T-helper 9 cell (primary cell): ENCODE data around the gene RNU6-8.

ENCODE experiments used
- DNase-seq: peaks from one replicate; pipeline ENCODE4 v3.0.0-alpha.2; 2020

The RNU6-8 gene

DNA sequence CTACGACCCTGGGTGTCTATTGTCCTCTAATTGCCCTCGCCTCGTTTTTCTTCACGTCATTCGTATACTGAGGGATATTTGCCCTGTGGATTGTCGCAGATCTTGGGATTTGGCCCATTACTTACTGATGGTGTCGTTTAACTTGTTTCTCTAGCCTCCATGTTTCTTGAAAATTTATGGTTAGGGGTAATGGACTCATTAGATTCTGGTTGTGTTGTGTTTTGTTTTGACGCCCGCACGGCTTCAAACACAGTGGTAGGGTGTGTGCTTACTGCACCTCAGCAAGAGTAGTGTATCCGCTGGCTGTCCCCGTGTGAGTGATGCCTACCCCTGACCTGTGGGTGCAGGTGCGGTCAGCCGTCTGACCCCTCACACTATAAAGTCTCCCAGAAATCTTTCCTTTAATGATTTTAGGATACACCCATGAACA, 874 bp upstream of the RNU6-8 start:
- peak; percentile 1 for DNase-seq

DNA sequence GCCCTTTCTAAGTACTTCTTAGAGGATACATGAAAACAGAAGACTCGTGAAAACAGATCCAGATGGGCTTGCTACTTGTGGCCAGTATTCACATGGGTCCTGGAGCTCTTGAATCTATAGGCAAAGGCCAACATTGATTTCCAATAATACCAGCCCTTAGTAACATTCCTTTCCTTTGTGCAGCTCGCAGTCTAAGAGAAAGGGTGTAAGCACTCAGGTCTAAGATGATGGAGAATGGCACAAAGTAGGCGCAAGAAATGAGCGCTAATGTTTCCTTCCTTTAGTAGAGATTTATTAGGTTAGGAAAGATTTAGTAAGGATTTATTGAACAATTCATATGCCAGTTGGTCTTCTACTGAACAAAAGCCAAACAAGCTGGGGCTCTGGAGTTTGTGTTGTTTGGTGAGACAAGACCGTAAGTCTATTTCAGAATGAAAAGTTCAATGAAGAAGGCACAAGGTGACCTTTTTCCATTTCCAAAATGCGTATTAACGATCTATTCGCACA, 525 bp downstream of the RNU6-8 start:
- DNase-seq: peak; percentile 1

- DNase-seq: peak; percentile 16
Observed at GRCh38 chr14:32201816-32202490, 1.1 kb downstream of the RNU6-8 start, which contains the start of gene RNU6-7. Gene RNU6-7 (plus strand): TSS chr14:32202045.

DNA sequence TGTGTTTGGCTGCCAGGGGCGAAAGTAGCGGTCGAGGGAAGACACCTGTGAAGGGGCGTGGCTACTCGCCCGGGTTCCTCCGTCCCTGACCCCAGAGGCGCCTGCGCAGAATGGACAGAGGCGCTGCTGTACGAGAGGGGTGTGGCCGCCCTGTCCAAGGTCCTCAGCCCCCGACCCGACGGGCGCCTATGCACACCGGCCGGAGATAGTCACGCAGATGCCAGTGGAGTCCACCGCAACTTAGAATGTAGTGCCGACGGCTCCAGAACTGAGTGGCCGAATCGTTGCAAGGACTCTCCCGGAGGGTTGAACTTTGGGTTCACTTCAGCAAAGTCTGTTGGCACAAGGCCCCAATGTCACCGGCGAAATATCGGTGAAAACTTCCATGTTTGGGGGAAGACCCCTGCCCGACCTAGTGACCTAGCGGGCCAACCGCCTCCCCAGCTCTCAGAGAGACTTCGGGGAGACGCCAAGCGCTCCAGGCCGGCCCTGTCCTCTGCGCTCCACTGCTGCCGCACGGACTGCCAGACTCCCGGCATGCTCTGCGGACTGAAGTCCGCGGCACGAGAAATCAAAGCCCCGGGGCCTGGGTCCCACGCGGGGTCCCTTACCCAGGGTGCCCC, 1.8 kb downstream of the RNU6-8 start:
- peak; percentile 61 for DNase-seq

DNA sequence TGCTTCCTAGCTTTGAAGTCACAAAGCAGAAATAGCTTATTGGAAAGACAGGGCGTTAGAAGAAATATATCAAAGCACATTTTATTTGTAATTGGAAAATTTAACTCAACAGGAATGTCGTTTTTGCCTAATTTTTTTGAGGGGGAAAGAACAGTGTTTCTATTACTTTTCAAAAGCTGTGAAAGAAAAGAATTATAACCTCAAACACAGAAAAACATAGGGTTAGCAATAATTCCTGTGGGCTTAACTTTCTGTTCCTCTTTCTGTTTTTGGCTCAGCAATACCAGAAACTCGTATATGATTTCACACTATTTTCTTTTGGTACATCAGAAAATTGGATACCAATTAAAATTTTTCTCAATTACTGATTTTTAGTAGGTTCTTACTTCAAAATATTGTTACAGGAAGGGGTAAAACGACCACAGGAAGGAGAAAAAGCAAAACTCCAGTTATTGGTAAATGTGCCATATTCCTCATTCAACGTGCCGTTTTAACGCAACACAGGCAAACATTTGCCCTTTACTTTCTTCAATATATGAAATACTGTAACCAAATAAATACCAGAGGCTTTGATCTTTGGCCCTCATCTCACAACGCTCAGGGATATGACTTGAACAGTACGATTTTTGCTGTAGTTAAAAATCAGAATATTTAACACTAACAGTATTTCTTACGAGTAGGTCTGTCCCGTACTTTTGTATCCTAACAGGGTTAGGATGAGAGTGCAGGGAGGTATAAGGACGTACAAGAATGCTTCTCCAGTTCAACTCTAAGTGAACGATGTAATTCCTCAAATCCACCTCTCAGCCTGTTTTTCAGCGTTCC, 2.5 kb downstream of the RNU6-8 start:
- DNase-seq: no peak

- DNase-seq: no peak
Observed at GRCh38 chr14:32197919-32198318, 5.2 kb downstream of the RNU6-8 start.

GRCh38 chr14:32195636-32196035, 7.4 kb downstream of the RNU6-8 start:
- no peak for DNase-seq

GRCh38 chr14:32193532-32193931, 9.5 kb downstream of the RNU6-8 start:
- no peak for DNase-seq

DNA sequence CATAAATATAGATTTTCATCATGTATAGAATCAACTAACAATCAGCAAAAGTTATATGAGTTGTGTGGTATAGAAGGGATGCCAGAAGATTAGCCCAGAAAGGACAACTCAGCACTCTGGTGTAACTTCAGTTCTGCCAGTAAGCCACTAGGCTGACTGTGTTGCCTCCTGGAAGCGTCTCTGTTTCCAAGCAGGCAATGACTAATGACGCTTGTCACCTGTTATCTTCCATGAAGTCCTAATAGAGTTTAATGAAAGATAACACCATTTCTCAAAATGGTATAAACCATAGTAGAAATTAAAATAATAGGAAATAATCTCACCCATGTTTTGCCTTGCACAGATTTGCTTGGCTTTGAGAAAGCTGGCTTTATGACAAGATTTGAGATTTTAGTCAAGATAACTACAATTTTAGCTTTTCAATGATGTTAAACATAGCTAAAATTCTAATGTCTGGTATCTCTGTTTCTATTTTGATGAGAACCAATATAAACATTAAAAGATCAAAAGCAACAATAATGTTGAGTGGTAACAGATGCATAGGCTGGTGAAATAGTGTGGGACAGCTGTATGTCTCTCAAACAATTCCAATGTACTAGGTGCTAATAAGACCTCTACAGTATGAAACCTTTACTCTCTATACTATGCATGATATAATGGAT, 10.2 kb downstream of the RNU6-8 start:
- no peak for DNase-seq

DNA sequence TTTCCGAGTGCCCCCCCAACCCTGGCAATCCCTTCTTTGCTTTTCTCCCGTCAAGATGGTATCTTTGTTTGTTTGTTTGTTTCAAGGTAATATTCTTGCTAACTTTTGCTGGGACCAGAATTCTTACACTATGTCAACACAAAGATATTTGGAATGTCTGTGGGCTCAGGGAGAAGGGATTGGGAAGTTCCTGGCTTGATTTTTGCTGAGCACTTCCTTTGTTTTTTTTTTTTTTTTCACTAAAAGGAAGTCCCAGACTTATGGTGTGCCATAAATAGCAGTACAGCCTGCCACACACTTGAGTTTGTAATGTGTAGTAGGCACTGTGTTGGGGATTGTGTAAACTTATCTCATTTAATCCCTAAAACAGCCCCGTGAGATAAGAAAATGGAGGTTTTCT, 12.4 kb downstream of the RNU6-8 start:
- DNase-seq: no peak

- DNase-seq: no peak
Observed at GRCh38 chr14:32189811-32190210, 13.3 kb downstream of the RNU6-8 start.

GRCh38 chr14:32186248-32186647, 16.8 kb downstream of the RNU6-8 start:
- DNase-seq: no peak

DNA sequence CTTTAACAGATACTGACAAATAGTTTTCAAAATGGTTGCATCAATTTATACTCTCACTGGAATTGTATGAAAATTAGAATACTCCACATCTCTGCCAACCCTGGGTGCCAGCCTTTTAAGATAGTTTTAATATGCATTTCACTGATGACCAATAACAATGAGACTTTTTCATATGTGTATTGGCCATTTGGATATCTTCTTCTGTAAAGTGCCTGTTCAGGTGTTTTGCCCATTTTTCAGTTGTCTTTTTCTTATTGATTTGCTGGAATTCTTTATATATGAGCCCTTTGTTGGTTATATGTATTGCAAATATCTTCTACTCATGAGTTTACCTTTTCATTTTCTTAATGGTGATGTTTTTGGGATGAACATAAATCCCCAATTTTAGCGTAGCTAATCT, 18.0 kb downstream of the RNU6-8 start:
- DNase-seq: no peak

- DNase-seq: no peak
Observed at GRCh38 chr14:32183151-32184058, 19.7 kb downstream of the RNU6-8 start.

GRCh38 chr14:32171469-32171868, 31.6 kb downstream of the RNU6-8 start:
- DNase-seq: no peak

DNA sequence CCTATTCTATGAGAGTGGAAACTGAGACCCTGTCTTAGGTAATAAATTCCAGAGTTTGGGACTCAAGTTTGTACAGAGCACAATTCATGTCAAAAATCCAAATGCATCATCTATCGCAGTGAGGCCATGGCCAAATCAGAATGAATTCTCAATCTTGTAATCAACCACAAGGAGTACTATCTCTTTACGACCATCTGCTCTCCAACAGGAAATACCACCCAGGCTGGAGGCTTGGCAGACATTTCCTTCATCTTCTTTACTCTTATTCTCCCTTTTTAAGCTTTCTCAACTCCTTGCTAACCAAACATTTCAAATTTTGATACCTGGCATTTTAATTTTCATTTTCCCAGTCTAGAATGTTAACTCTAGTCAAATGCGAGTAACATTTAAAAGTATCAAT, 33.9 kb downstream of the RNU6-8 start:
- no peak for DNase-seq

GRCh38 chr14:32167907-32168306, 35.2 kb downstream of the RNU6-8 start:
- DNase-seq: no peak

- no peak for DNase-seq
Observed at GRCh38 chr14:32166924-32167323, 36.1 kb downstream of the RNU6-8 start.

GRCh38 chr14:32166029-32166428, 37.0 kb downstream of the RNU6-8 start:
- no peak for DNase-seq
